KMS-11 (cell line): ENCODE results near the gene ADCY5.

Source experiments
- H2AFZ ChIP-seq: fragments of 200-600 bp; sonication (generic); 2 replicates; pipeline ENCODE4 v1.6.1; 2016; ENCODE audit warnings: antibody characterized with exemption, mixed run types, low read depth
- H3K27ac ChIP-seq: fragments of 200-600 bp; sonication (generic); 2 replicates; pipeline ENCODE4 v1.6.1; 2016; ENCODE audit warnings: mild to moderate bottlenecking, mixed run types
- H3K27me3 ChIP-seq: fragments of 200-600 bp; sonication (generic); 2 replicates; pipeline ENCODE4 v1.6.1; 2017; ENCODE audit warnings: mild to moderate bottlenecking, low read depth, mixed run types, moderate library complexity; ENCODE audit not compliant: insufficient read depth
- H3K36me3 ChIP-seq: fragments of 200-600 bp; sonication (generic); 2 replicates; pipeline ENCODE4 v1.6.1; 2017; ENCODE audit warnings: mild to moderate bottlenecking, mixed run types; ENCODE audit not compliant: insufficient read depth
- H3K4me1 ChIP-seq: fragments of 200-600 bp; sonication (generic); 2 replicates; pipeline ENCODE4 v1.6.1; 2016; ENCODE audit warnings: mild to moderate bottlenecking, low read depth, mixed run types; ENCODE audit not compliant: poor library complexity, severe bottlenecking
- H3K4me2 ChIP-seq: fragments of 200-600 bp; sonication (generic); 2 replicates; pipeline ENCODE4 v1.7.0; 2016; ENCODE audit warnings: mild to moderate bottlenecking, mixed run types
- H3K4me3 ChIP-seq: fragments of 200-600 bp; sonication (generic); IDR thresholded peaks from 2 replicates; pipeline ENCODE4 v1.6.1; 2017; ENCODE audit warnings: low read depth, low read length, mixed read lengths; ENCODE audit not compliant: insufficient read depth
- H3K79me2 ChIP-seq: fragments of 200-600 bp; sonication (generic); 2 replicates; pipeline ENCODE4 v1.6.1; 2016; ENCODE audit warnings: low read depth, mixed run types; ENCODE audit not compliant: insufficient read depth
- H3K9ac ChIP-seq: fragments of 200-600 bp; sonication (generic); 2 replicates; pipeline ENCODE4 v1.6.1; 2016; ENCODE audit warnings: mild to moderate bottlenecking, mixed run types
- H4K20me1 ChIP-seq: fragments of 200-600 bp; sonication (generic); 2 replicates; pipeline ENCODE4 v1.6.1; 2016; ENCODE audit warnings: mild to moderate bottlenecking, mixed run types; ENCODE audit not compliant: insufficient read depth
- CTCF ChIP-seq: fragments of 200-600 bp; sonication (generic); conservative IDR thresholded peaks from 2 replicates; pipeline ENCODE4 v1.6.1; 2017; ENCODE audit warnings: low read depth, mild to moderate bottlenecking, antibody characterized with exemption, low read length, moderate library complexity, mixed read lengths

ADCY5 gene

GRCh38 chr3:123481722-123482457, 33.0 kb upstream of the ADCY5 start:
- no peaks in the 10 kb centered on the region for H3K79me2 ChIP-seq
- no peaks in the 10 kb centered on the region for H3K36me3 ChIP-seq
- H3K4me3 ChIP-seq, result no peak overlapping the region
- H3K9ac ChIP-seq, result no peak overlapping the region
- H3K4me1 ChIP-seq, result no peaks in the 10 kb centered on the region
- no peak for TF ChIP-seq CTCF
- no peak overlapping the region for H3K4me2 ChIP-seq
- H4K20me1 ChIP-seq, result no peaks in the 10 kb centered on the region
- H3K27me3 ChIP-seq, result no peaks in the 10 kb centered on the region
- no peak overlapping the region for H3K27ac ChIP-seq
- no peak overlapping the region for H2AFZ ChIP-seq

- no peak for TF ChIP-seq CTCF
- H3K36me3 ChIP-seq, result no peaks in the 10 kb centered on the region
- no peaks in the 10 kb centered on the region for H3K79me2 ChIP-seq
- no peaks in the 10 kb centered on the region for H3K27me3 ChIP-seq
- no peak overlapping the region for H2AFZ ChIP-seq
- no peak overlapping the region for H3K4me2 ChIP-seq
- H3K27ac ChIP-seq, result no peak overlapping the region
- no peaks in the 10 kb centered on the region for H3K4me1 ChIP-seq
- H4K20me1 ChIP-seq, result no peaks in the 10 kb centered on the region
- H3K9ac ChIP-seq, result no peak overlapping the region
- H3K4me3 ChIP-seq, result no peak overlapping the region
Measured at GRCh38 chr3:123481071-123481470, 32.2 kb upstream of the ADCY5 start.

GRCh38 chr3:123480428-123480827, 31.5 kb upstream of the ADCY5 start:
- Histone ChIP-seq H2AFZ (no peak overlapping the region), H3K79me2 (no peaks in the 10 kb centered on the region), H4K20me1 (no peaks in the 10 kb centered on the region), H3K4me2 (no peak overlapping the region), H3K27me3 (no peaks in the 10 kb centered on the region), H3K27ac (no peak overlapping the region), H3K4me3 (no peak overlapping the region), H3K9ac (no peak overlapping the region), H3K4me1 (no peaks in the 10 kb centered on the region), H3K36me3 (no peaks in the 10 kb centered on the region)
- TF ChIP-seq CTCF, result no peak

GRCh38 chr3:123479891-123480290, 31.0 kb upstream of the ADCY5 start:
- Histone ChIP-seq H3K4me3 (no peak overlapping the region), H4K20me1 (no peaks in the 10 kb centered on the region), H3K27ac (no peak overlapping the region), H3K27me3 (no peaks in the 10 kb centered on the region), H3K9ac (no peak overlapping the region), H3K36me3 (no peaks in the 10 kb centered on the region), H3K4me1 (no peaks in the 10 kb centered on the region), H3K4me2 (no peak overlapping the region), H2AFZ (no peak overlapping the region), H3K79me2 (no peaks in the 10 kb centered on the region)
- TF ChIP-seq CTCF, result no peak
